ENCODE results near the gene STYK1.

Gene STYK1

DNA sequence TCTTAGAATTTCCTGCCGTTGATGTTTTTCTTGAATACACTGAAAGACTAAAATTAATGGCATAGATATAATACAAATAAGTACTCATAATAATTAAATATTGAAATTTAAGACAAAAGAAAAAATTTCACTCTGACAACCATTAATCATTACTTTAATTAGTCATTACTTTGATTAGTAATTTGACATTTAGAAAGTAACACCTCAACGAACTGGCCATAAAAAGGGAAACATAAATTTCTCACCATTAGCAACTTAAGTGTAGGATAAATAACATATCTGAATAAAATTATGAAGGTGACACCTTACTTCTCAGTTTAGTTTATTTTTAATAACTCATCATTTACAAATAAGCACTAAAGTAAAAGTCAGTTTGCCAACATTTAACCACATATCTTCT lies 78.0 kb downstream of the STYK1 start:
- Histone ChIP-seq H3K9me3 (ENCODE audit: insufficient read depth, low read length) (no peaks in the 10 kb centered on the region), H2AFZ (ENCODE audit: low read depth, low read length, severe bottlenecking) (no peak overlapping the region), H3K9ac (ENCODE audit: low read length) (no peak overlapping the region), H3F3A (ENCODE audit: insufficient read depth) (no peaks in the 10 kb centered on the region), H3K4me3 (ENCODE audit: insufficient read depth, low read length, poor library complexity, severe bottlenecking) (no peak overlapping the region), H3K27ac (ENCODE audit: low read depth, low read length) (no peak overlapping the region), H3K36me3 (ENCODE audit: low read length) (no peaks in the 10 kb centered on the region), H4K20me1 (ENCODE audit: low read depth, low read length) (no peaks in the 10 kb centered on the region), H3K79me2 (ENCODE audit: insufficient read depth, low read length) (no peaks in the 10 kb centered on the region), H3K9me2 (replicated peaks; ENCODE audit: insufficient read depth, low read length) (no peaks in the 10 kb centered on the region), H3K4me2 (ENCODE audit: low read depth, low read length, poor library complexity, severe bottlenecking) (no peak overlapping the region), H3K27me3 (ENCODE audit: low read length) (no peaks in the 10 kb centered on the region)
- TF ChIP-seq EZH2phosphoT487 (conservative IDR thresholded peaks at IDR 0.05; ENCODE audit: low read length) = no peak
- TF ChIP-seq, protein P1, sequence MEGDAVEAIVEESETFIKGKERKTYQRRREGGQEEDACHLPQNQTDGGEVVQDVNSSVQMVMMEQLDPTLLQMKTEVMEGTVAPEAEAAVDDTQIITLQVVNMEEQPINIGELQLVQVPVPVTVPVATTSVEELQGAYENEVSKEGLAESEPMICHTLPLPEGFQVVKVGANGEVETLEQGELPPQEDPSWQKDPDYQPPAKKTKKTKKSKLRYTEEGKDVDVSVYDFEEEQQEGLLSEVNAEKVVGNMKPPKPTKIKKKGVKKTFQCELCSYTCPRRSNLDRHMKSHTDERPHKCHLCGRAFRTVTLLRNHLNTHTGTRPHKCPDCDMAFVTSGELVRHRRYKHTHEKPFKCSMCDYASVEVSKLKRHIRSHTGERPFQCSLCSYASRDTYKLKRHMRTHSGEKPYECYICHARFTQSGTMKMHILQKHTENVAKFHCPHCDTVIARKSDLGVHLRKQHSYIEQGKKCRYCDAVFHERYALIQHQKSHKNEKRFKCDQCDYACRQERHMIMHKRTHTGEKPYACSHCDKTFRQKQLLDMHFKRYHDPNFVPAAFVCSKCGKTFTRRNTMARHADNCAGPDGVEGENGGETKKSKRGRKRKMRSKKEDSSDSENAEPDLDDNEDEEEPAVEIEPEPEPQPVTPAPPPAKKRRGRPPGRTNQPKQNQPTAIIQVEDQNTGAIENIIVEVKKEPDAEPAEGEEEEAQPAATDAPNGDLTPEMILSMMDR (IDR thresholded peaks at IDR 0.05; ENCODE audit: insufficient read depth, low read length, poor library complexity, severe bottlenecking) = no peak

DNA sequence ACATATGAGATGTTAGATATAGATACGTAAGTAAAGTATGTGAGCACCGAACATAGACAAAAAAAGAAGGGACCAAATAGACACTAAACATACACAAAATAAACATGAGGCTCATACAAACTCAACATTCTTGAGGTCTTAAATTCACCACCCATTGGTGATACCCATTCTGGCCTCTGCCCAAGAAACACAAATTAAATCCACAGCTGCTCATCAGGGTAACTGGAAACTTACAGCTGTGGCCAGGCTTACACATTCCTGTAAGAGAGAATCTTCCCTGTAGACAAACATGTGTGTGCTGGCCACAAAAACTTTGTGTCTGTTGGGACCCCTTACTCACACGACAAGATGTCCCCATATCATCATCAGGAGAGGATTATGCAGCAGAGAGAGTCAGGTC lies 82.9 kb downstream of the STYK1 start:
- Histone ChIP-seq H3K9ac (ENCODE audit: low read length) (no peak overlapping the region), H3K36me3 (ENCODE audit: low read length) (no peaks in the 10 kb centered on the region), H4K20me1 (ENCODE audit: low read depth, low read length) (no peaks in the 10 kb centered on the region), H3K27me3 (ENCODE audit: low read length) (no peaks in the 10 kb centered on the region), H3K79me2 (ENCODE audit: insufficient read depth, low read length) (no peaks in the 10 kb centered on the region), H3K4me2 (ENCODE audit: low read depth, low read length, poor library complexity, severe bottlenecking) (no peak overlapping the region), H3F3A (ENCODE audit: insufficient read depth) (no peaks in the 10 kb centered on the region), H3K4me3 (ENCODE audit: insufficient read depth, low read length, poor library complexity, severe bottlenecking) (no peak overlapping the region), H3K9me3 (ENCODE audit: insufficient read depth, low read length) (no peaks in the 10 kb centered on the region), H3K9me2 (replicated peaks; ENCODE audit: insufficient read depth, low read length) (no peaks in the 10 kb centered on the region), H3K27ac (ENCODE audit: low read depth, low read length) (no peak overlapping the region), H2AFZ (ENCODE audit: low read depth, low read length, severe bottlenecking) (no peak overlapping the region)
- TF ChIP-seq, protein P1 (IDR thresholded peaks at IDR 0.05; ENCODE audit: insufficient read depth, low read length, poor library complexity, severe bottlenecking) = no peak
- no peak for TF ChIP-seq EZH2phosphoT487 (conservative IDR thresholded peaks at IDR 0.05; ENCODE audit: low read length)

DNA sequence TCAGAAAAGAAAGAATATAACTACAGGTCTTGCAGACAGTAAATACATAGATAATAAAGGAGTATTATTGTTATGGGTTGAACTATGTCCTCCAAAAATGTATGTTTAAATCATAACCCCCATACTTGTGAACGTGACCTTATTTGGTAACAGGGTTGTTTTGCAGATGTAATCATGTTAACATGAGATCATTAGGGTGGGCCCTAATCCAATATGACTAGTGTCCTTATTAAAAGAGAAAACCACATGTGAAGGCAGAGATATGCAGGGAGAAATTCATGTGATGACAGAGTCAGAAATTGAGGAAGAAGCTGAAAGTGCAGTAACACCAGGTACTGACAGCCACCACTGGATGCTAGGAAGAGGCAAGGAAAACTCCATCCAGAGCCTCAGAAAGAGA lies 89.4 kb downstream of the STYK1 start:
- no peaks in the 10 kb centered on the region for H3K36me3 ChIP-seq (ENCODE audit: low read length)
- no peak overlapping the region for H2AFZ ChIP-seq (ENCODE audit: low read depth, low read length, severe bottlenecking)
- no peak overlapping the region for H3K4me2 ChIP-seq (ENCODE audit: low read depth, low read length, poor library complexity, severe bottlenecking)
- no peaks in the 10 kb centered on the region for H3F3A ChIP-seq (ENCODE audit: insufficient read depth)
- H3K27me3 ChIP-seq (ENCODE audit: low read length) = no peaks in the 10 kb centered on the region
- H3K4me3 ChIP-seq (ENCODE audit: insufficient read depth, low read length, poor library complexity, severe bottlenecking) = no peak overlapping the region
- no peak overlapping the region for H3K27ac ChIP-seq (ENCODE audit: low read depth, low read length)
- no peak for TF ChIP-seq EZH2phosphoT487 (conservative IDR thresholded peaks at IDR 0.05; ENCODE audit: low read length)
- TF ChIP-seq, protein P1 (IDR thresholded peaks at IDR 0.05; ENCODE audit: insufficient read depth, low read length, poor library complexity, severe bottlenecking) = no peak
- no peaks in the 10 kb centered on the region for H3K9me3 ChIP-seq (ENCODE audit: insufficient read depth, low read length)
- H3K9ac ChIP-seq (ENCODE audit: low read length) = no peak overlapping the region
- H3K79me2 ChIP-seq (ENCODE audit: insufficient read depth, low read length) = no peaks in the 10 kb centered on the region
- no peaks in the 10 kb centered on the region for H4K20me1 ChIP-seq (ENCODE audit: low read depth, low read length)
- no peaks in the 10 kb centered on the region for H3K9me2 ChIP-seq (replicated peaks; ENCODE audit: insufficient read depth, low read length)
